ENCODE results near the gene GYPC. TPM values are rescaled to one million over a fixed set of nuclear protein-coding genes. Genes with fewer than 3 reads are reported as not detected.

The GYPC gene
- total and polyA plus RNA-seq, 2 experiments from 2014 or later, result 42.6 to 45.8 TPM

GRCh38 chr2:126661702-126662500 lies 5.9 kb downstream of the GYPC start:
- Histone ChIP-seq H3K9me2 (ENCODE audit: insufficient read depth) (no peaks in the 10 kb centered on the region), H4K20me1 (ENCODE audit: insufficient read depth) (no peaks in the 10 kb centered on the region), H3K79me2 (ENCODE audit: insufficient read depth) (peaks cover 12% of the 10 kb centered on the region; the same call in 1 of the 2 replicates), H3K27me3 (replicated peaks; ENCODE audit: insufficient read depth) (no peaks in the 10 kb centered on the region), H3K36me3 (ENCODE audit: low read depth) (no peaks in the 10 kb centered on the region), H3F3A (ENCODE audit: insufficient read depth) (peaks cover 17% of the 10 kb centered on the region), H3K4me3 (no peak overlapping the region), H3K9me3 (ENCODE audit: low read depth) (no peaks in the 10 kb centered on the region), H3K27ac (no peak overlapping the region), H2AFZ (no peak overlapping the region), H3K4me2 (ENCODE audit: unreplicated experiment) (no peak overlapping the region), H3K4me1 (ENCODE audit: insufficient read depth) (peaks cover 24% of the 10 kb centered on the region), H3K9ac (no peak overlapping the region)
- no peak for DNase-seq
- in situ Hi-C loops (cut with MboI), result no loop called here
- WGBS, 2 experiments (ENCODE audit: low coverage in 1 of 2, low lambda C conversion rate in 2 of 2, missing lambda C conversion rate in 2 of 2), result 95 to 99% methylated on average over 10 of the region's 10 CpGs
- no peak for TF ChIP-seq EZH2 (IDR thresholded peaks at IDR 0.05; ENCODE audit: insufficient read depth, poor library complexity, severe bottlenecking)
- TF ChIP-seq EZH2phosphoT487 (IDR thresholded peaks at IDR 0.05; ENCODE audit: insufficient read depth, low read depth), result no peak

GRCh38 chr2:126662621-126663020 lies 6.7 kb downstream of the GYPC start:
- H3F3A ChIP-seq (ENCODE audit: insufficient read depth), result peaks cover 12% of the 10 kb centered on the region
- H3K36me3 ChIP-seq (ENCODE audit: low read depth), result no peaks in the 10 kb centered on the region
- H3K4me2 ChIP-seq (ENCODE audit: unreplicated experiment), result no peak overlapping the region
- no peak overlapping the region for H3K27ac ChIP-seq
- WGBS, 2 experiments (ENCODE audit: low coverage in 1 of 2, low lambda C conversion rate in 2 of 2, missing lambda C conversion rate in 2 of 2), result 86 to 89% methylated on average over 7 of the region's 7 CpGs
- H3K4me1 ChIP-seq (ENCODE audit: insufficient read depth), result peaks cover 18% of the 10 kb centered on the region
- H3K9me3 ChIP-seq (ENCODE audit: low read depth), result no peaks in the 10 kb centered on the region
- no peak overlapping the region for H2AFZ ChIP-seq
- TF ChIP-seq EZH2 (IDR thresholded peaks at IDR 0.05; ENCODE audit: insufficient read depth, poor library complexity, severe bottlenecking) (no peak), EZH2phosphoT487 (IDR thresholded peaks at IDR 0.05; ENCODE audit: insufficient read depth, low read depth) (no peak)
- no peak for DNase-seq
- H3K9me2 ChIP-seq (ENCODE audit: insufficient read depth), result no peaks in the 10 kb centered on the region
- no peaks in the 10 kb centered on the region for H3K27me3 ChIP-seq (replicated peaks; ENCODE audit: insufficient read depth)
- peaks cover 12% of the 10 kb centered on the region; the same call in 1 of the 2 replicates for H3K79me2 ChIP-seq (ENCODE audit: insufficient read depth)
- H3K4me3 ChIP-seq, result no peak overlapping the region
- no peaks in the 10 kb centered on the region for H4K20me1 ChIP-seq (ENCODE audit: insufficient read depth)
- H3K9ac ChIP-seq, result no peak overlapping the region
- in situ Hi-C loops (cut with MboI), result no loop called here

- TF ChIP-seq EZH2phosphoT487 (IDR thresholded peaks at IDR 0.05; ENCODE audit: insufficient read depth, low read depth), result no peak
- H3K9me3 ChIP-seq (ENCODE audit: low read depth), result no peaks in the 10 kb centered on the region
- no peak overlapping the region for H3K4me2 ChIP-seq (ENCODE audit: unreplicated experiment)
- in situ Hi-C loops (cut with MboI), result no loop called here
- no peaks in the 10 kb centered on the region for H3K9me2 ChIP-seq (ENCODE audit: insufficient read depth)
- 89 to 90% methylated on average over 13 of the region's 13 CpGs for WGBS, 2 experiments (ENCODE audit: low coverage in 1 of 2, low lambda C conversion rate in 2 of 2, missing lambda C conversion rate in 2 of 2)
- no peaks in the 10 kb centered on the region for H4K20me1 ChIP-seq (ENCODE audit: insufficient read depth)
- no peak overlapping the region for H3K4me3 ChIP-seq
- H3K4me1 ChIP-seq (ENCODE audit: insufficient read depth), result peaks cover 12% of the 10 kb centered on the region
- H3K27me3 ChIP-seq (replicated peaks; ENCODE audit: insufficient read depth), result no peaks in the 10 kb centered on the region
- H3K36me3 ChIP-seq (ENCODE audit: low read depth), result no peaks in the 10 kb centered on the region
- H3K79me2 ChIP-seq (ENCODE audit: insufficient read depth), result peaks cover 12% of the 10 kb centered on the region; the same call in 1 of the 2 replicates
- no peak overlapping the region for H3K27ac ChIP-seq
- H3K9ac ChIP-seq, result no peak overlapping the region
- DNase-seq, result no peak
- H3F3A ChIP-seq (ENCODE audit: insufficient read depth), result peaks cover 7% of the 10 kb centered on the region
- H2AFZ ChIP-seq, result no peak overlapping the region
Measured at GRCh38 chr2:126663184-126663963, 7.4 kb downstream of the GYPC start.

DNA sequence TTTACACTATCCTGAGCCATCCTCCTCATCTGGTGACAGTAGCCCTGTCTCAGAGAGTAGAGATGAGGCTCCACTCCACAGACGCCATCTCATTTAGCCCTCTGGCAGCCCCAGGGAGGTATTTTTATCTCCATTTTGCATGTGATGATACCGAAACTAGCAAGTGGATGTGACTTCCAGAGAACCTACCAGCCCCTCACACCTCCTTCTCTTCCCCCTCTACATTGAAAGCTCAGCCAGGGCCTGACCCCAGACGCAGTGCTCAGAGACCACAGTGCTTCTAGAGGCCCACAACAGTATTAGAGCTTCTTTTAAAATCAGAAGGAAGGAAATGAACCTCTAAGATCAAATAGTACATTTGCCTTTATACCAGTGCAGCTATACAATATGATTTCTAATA lies 8.3 kb downstream of the GYPC start:
- Histone ChIP-seq H3K9me3 (ENCODE audit: low read depth) (no peaks in the 10 kb centered on the region), H3K4me3 (no peak overlapping the region), H3K36me3 (ENCODE audit: low read depth) (no peaks in the 10 kb centered on the region), H3K79me2 (ENCODE audit: insufficient read depth) (peaks cover 12% of the 10 kb centered on the region; the same call in 1 of the 2 replicates), H3K9ac (no peak overlapping the region), H3K4me1 (ENCODE audit: insufficient read depth) (peaks cover 4% of the 10 kb centered on the region; the same call in 1 of the 2 replicates), H3K27ac (no peak overlapping the region), H2AFZ (no peak overlapping the region), H3K27me3 (replicated peaks; ENCODE audit: insufficient read depth) (no peaks in the 10 kb centered on the region), H4K20me1 (ENCODE audit: insufficient read depth) (no peaks in the 10 kb centered on the region), H3K9me2 (ENCODE audit: insufficient read depth) (no peaks in the 10 kb centered on the region), H3K4me2 (ENCODE audit: unreplicated experiment) (no peak overlapping the region), H3F3A (ENCODE audit: insufficient read depth) (no peaks in the 10 kb centered on the region)
- in situ Hi-C loops (cut with MboI), result no loop called here
- WGBS, 2 experiments (ENCODE audit: low coverage in 1 of 2, low lambda C conversion rate in 2 of 2, missing lambda C conversion rate in 2 of 2), result 85 to 93% methylated on average over 3 of the region's 3 CpGs
- DNase-seq, result no peak
- TF ChIP-seq EZH2phosphoT487 (IDR thresholded peaks at IDR 0.05; ENCODE audit: insufficient read depth, low read depth), result no peak
- no peak for TF ChIP-seq EZH2 (IDR thresholded peaks at IDR 0.05; ENCODE audit: insufficient read depth, poor library complexity, severe bottlenecking)

Data from GM23248 (cell line).